MG63 (cell line): ENCODE measurements around the gene IGFBP7. TPM values are rescaled to one million over a fixed set of nuclear protein-coding genes. Genes with fewer than 3 reads are reported as not detected.

Experiments
- DNase-seq: peaks from one replicate; pipeline ENCODE4 v3.0.0-alpha.2; 2020
- H3K27me3 ChIP-seq: fragments of 250-450 bp; sonication (Bioruptor Pico); 2 replicates; pipeline ENCODE4 v1.5.1; 2020; ENCODE audit warnings: mild to moderate bottlenecking, moderate library complexity
- H3K36me3 ChIP-seq: fragments of 250-450 bp; sonication (Bioruptor Pico); 2 replicates; pipeline ENCODE4 v1.5.1; 2020; ENCODE audit warnings: mild to moderate bottlenecking, moderate library complexity
- H3K4me3 ChIP-seq: fragments of 250-450 bp; sonication (Bioruptor Pico); 2 replicates; pipeline ENCODE4 v1.5.1; 2020; ENCODE audit warnings: mild to moderate bottlenecking, moderate library complexity
- H3K9me3 ChIP-seq: fragments of 250-450 bp; sonication (Bioruptor Pico); 2 replicates; pipeline ENCODE4 v1.5.1; 2020; ENCODE audit warnings: mild to moderate bottlenecking, moderate library complexity
- total RNA-seq: library from RNA; depleted of rRNA; stranded (reverse); fragments of >200 nt; shearing (Covaris generic); gene quantifications from 2 replicates; pipeline ENCODE4 v1.2.3, GENCODE V29; 2014; ENCODE audit warnings: low replicate concordance

Gene IGFBP7
- total RNA-seq, 1 experiment from 2014 or later = 410 TPM

GRCh38 chr4:57139783-57140182 is 29.6 kb upstream of the IGFBP7 start:
- Histone ChIP-seq H3K9me3 (no peaks in the 10 kb centered on the region), H3K27me3 (no peaks in the 10 kb centered on the region), H3K4me3 (no peak overlapping the region), H3K36me3 (no peaks in the 10 kb centered on the region)
- DNase-seq = no peak

GRCh38 chr4:57137261-57137660 is 27.1 kb upstream of the IGFBP7 start:
- no peaks in the 10 kb centered on the region for H3K27me3 ChIP-seq
- no peaks in the 10 kb centered on the region for H3K36me3 ChIP-seq
- no peak overlapping the region for H3K4me3 ChIP-seq
- no peaks in the 10 kb centered on the region for H3K9me3 ChIP-seq
- no peak for DNase-seq

- no peak for DNase-seq
- no peak overlapping the region for H3K4me3 ChIP-seq
- H3K9me3 ChIP-seq = no peaks in the 10 kb centered on the region
- H3K27me3 ChIP-seq = no peaks in the 10 kb centered on the region
- H3K36me3 ChIP-seq = no peaks in the 10 kb centered on the region
These were observed 26.1 kb upstream of the IGFBP7 start for GRCh38 chr4:57136281-57136680.

DNA sequence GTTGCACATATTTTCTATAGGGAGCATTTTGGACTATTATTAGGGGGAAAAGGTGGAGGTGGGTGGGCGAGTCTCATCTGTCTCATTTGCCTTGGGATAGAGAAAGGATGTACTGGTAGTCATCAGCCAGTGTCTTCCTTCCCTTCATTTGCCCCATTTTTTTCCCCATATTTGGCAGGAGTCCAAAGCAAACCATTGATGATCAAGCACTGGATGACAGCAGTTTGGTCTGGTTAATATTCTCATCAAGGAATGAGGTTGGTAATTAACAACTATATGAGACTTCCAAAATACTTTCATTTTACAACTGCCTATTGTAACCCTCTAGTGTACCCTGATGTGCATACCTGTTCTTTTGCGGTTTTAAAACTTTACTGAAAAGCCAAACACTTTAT is 22.6 kb upstream of the IGFBP7 start:
- Histone ChIP-seq H3K4me3 (no peak overlapping the region), H3K9me3 (no peaks in the 10 kb centered on the region), H3K27me3 (no peaks in the 10 kb centered on the region), H3K36me3 (no peaks in the 10 kb centered on the region)
- DNase-seq = no peak

DNA sequence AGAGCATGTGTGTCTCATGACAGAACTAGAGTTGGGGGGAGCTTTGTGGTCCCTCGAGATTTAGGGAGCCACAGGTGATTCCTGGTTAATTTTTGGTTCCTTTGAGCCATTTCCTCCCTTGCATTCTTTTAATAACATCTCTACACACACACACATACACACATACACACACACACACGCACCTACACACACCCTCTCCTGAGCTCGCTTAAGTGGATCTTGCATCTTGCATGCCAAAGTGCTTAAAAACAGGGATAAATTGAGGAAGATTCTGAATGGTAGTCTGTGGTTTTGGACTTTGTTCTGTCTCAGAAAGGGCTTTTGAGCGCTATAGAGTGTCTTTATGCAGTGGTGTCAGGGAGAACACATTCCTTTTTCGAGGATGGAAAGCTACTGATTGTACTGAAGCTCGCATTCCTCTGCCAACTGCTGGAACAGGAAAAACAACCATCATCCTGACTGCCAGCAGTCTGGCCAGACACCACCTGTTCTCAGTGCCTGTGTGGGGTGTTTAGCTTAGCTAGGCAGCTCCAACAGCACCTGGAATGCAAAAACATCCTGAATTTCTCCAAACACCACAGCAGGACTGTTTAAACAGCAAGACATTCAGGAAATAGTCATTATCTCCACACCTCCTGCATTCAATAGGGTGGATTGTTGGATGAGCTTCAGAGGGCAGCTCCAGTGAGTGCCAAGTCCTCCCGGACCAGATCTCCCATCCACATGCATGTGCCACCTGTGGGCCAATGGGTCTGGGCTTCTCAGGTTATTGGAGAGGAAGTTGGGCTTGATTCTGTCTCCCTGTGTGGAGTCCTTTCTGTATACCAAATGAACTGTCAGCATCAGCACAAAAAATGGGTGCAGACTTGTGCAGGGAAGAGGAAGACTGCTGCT is 21.9 kb upstream of the IGFBP7 start:
- H3K36me3 ChIP-seq = no peaks in the 10 kb centered on the region
- H3K9me3 ChIP-seq = peaks cover 3% of the 10 kb centered on the region; the same call in 1 of the 2 replicates
- peak; percentile 17 for DNase-seq
- no peaks in the 10 kb centered on the region for H3K27me3 ChIP-seq
- no peak overlapping the region for H3K4me3 ChIP-seq

DNA sequence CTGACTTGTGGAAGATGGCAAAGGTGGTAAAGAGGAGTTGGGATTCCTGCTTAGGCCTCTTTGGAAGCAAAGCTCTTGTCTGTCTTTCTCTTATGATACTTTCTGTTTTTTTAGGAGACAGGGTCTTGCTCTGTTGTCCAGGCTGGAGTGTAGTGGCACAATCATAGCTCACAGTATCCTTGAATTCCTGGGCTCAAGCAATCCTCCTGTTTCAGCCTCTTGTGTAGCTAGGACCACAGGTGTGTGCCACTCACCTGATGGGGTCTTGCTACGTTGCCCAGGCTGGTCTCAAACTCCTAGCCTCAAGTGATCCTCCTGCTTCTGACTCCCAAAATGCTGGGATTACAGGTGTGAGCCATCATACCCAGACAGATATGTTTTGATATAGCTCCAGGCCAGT is 19.3 kb upstream of the IGFBP7 start:
- no peaks in the 10 kb centered on the region for H3K27me3 ChIP-seq
- no peak for DNase-seq
- no peak overlapping the region for H3K4me3 ChIP-seq
- H3K9me3 ChIP-seq = peaks cover 3% of the 10 kb centered on the region; the same call in 1 of the 2 replicates
- H3K36me3 ChIP-seq = no peaks in the 10 kb centered on the region

DNA sequence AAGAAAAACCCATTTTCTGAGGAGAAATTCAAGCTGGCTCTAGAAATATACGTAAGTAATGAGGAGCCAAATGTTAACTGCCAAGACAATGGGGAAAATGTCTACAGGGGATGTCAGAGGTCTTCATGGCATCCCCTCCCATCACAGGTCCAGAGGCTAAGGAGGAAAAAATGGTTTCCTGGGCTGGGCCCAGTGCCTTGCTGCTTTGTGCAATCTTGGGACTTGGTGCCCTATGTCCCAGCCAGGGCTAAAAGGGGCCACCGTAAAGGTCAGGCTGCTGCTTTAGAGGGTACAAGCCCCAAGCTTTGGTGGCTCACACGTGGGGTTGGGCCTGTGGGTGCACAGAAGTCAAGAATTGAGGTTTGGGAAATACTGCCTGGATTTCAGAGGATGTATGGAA is 17.2 kb upstream of the IGFBP7 start:
- DNase-seq = no peak
- Histone ChIP-seq H3K36me3 (no peaks in the 10 kb centered on the region), H3K9me3 (peaks cover 3% of the 10 kb centered on the region; the same call in 1 of the 2 replicates), H3K27me3 (no peaks in the 10 kb centered on the region), H3K4me3 (no peak overlapping the region)

DNA sequence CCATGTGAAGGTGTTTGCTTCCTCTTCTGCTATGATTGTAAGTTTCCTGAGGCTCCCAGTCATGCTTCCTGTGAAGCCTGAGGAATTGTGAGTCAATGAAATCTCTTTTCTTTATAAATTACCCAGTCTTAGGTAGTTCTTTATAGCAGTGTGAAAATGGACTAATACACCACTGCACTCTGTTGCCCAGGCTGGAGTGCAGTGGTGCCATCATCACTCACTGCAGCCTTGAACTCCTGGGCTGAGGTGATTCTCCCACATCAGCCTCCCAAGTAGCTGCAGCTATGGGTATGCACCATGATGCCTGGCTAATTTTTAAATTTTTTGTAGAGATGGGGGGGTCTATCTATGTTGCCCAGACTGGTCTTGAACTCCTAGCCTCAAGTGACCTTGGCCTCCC is 15.8 kb upstream of the IGFBP7 start:
- Histone ChIP-seq H3K36me3 (no peaks in the 10 kb centered on the region), H3K4me3 (no peak overlapping the region), H3K27me3 (no peaks in the 10 kb centered on the region), H3K9me3 (peaks cover 3% of the 10 kb centered on the region; the same call in 1 of the 2 replicates)
- DNase-seq = no peak

DNA sequence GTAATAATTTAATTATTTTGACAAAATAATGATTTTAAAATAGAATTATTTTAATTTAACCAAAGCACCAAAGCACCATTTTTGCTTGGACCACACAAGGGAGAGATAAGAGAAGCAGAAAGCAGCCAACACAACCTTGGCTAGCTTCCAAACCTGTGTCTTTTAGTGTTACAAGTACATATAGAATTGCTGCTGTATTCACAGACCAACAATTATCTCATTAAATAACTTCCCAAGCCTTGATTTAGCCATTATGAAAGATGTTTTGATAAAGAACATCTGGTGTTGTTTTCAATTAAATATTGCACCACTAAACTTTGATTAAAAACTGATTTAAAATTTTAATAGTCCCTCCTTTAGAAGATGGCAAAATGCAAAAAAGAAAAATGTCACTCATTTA is 14.0 kb upstream of the IGFBP7 start:
- Histone ChIP-seq H3K4me3 (no peak overlapping the region), H3K36me3 (no peaks in the 10 kb centered on the region), H3K9me3 (peaks cover 3% of the 10 kb centered on the region; the same call in 1 of the 2 replicates), H3K27me3 (no peaks in the 10 kb centered on the region)
- no peak for DNase-seq

GRCh38 chr4:57122959-57123358 is 12.8 kb upstream of the IGFBP7 start:
- DNase-seq = no peak

DNA sequence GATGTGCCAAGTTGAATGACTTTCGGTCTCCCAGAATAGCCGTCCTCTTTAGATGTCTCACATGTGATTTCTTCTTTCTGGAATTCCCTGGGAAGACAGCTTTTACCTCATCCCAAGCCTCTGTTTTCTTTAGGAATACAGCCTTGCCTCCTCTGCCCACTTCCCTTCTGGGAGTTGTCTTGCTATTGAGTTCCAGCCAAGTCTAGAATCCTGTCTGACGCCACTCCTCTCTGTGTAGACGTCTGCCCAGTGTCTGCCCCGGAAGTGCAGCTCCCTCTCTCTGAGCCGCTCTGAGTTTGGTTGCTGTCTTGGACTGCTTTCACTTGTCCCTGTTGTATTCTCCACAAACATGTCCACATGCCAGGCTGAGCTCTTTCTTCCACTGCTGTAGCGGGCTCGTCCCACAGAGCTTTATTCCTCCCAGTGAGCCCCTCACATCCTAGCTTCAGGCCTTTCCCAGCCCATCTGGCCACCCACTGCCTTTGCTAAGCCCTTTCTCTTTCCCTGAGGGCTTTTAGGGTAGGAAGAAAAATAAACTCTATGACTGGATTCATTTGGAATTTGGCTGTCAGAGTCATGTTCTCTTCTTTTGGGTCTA is 9.0 kb upstream of the IGFBP7 start:
- Histone ChIP-seq H3K4me3 (peak overlapping the region; percentile 22), H3K27me3 (no peaks in the 10 kb centered on the region)

More at GRCh38 chr4:57122959-57123358, 12.8 kb upstream of the IGFBP7 start:
- H3K27me3 ChIP-seq = no peaks in the 10 kb centered on the region
- no peaks in the 10 kb centered on the region for H3K36me3 ChIP-seq
- H3K9me3 ChIP-seq = peaks cover 3% of the 10 kb centered on the region; the same call in 1 of the 2 replicates
- H3K4me3 ChIP-seq = no peak overlapping the region

GRCh38 chr4:57117491-57117890 is 7.3 kb upstream of the IGFBP7 start:
- Histone ChIP-seq H3K36me3 (no peaks in the 10 kb centered on the region), H3K27me3 (no peaks in the 10 kb centered on the region), H3K9me3 (no peaks in the 10 kb centered on the region), H3K4me3 (no peak overlapping the region)
- no peak for DNase-seq

More for the DNA sequence above, 9.0 kb upstream of the IGFBP7 start:
- H3K36me3 ChIP-seq = no peaks in the 10 kb centered on the region
- H3K9me3 ChIP-seq = no peaks in the 10 kb centered on the region
- peak; percentile 85 for DNase-seq

DNA sequence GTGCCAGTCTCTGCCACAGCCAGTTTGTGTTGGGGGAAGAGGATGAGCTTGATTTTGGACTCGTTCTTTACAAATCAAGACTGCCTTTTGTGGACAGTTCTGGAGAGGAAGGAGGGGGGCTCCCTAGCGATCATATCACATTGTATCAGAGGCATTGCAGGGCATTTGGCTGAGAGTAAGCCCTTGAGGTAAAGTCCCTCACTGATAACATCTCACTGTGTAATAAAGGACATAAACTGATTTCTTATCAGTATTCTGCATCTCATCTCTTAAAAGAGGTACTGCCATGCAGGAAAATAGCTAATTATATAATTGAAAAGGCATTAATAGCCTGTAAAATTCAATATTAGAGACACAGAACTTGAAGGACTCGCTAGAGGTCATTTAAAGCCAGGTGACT is 6.1 kb upstream of the IGFBP7 start:
- H3K9me3 ChIP-seq = no peaks in the 10 kb centered on the region
- H3K4me3 ChIP-seq = no peak overlapping the region
- no peak for DNase-seq
- H3K36me3 ChIP-seq = no peaks in the 10 kb centered on the region
- H3K27me3 ChIP-seq = no peaks in the 10 kb centered on the region

DNA sequence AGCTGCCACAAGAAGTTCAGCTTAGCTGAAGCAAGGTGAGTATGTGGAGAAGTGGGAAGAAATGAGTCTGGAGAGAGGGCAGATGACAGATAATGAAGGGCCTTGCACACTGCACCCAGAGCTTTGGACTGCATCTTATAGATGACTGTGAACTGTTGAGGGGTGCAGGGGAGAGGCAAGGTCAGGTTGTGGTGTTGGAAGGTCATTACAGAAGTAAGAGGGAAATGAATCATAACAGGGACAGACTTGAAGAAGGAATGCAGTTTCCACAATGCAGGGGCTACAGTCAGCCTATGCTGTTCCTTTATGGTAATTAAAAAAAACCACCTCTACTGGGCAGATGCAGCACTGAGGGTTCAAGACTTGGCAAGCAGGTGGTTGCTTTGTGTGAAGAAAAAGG is 4.8 kb upstream of the IGFBP7 start:
- no peak for DNase-seq
- H3K9me3 ChIP-seq = no peaks in the 10 kb centered on the region
- no peaks in the 10 kb centered on the region for H3K36me3 ChIP-seq
- H3K27me3 ChIP-seq = no peaks in the 10 kb centered on the region
- H3K4me3 ChIP-seq = no peak overlapping the region

- H3K9me3 ChIP-seq = no peaks in the 10 kb centered on the region
- no peaks in the 10 kb centered on the region for H3K36me3 ChIP-seq
- DNase-seq = no peak
- H3K4me3 ChIP-seq = no peak overlapping the region
- H3K27me3 ChIP-seq = no peaks in the 10 kb centered on the region
These were observed 3.7 kb upstream of the IGFBP7 start for GRCh38 chr4:57113870-57114269.

DNA sequence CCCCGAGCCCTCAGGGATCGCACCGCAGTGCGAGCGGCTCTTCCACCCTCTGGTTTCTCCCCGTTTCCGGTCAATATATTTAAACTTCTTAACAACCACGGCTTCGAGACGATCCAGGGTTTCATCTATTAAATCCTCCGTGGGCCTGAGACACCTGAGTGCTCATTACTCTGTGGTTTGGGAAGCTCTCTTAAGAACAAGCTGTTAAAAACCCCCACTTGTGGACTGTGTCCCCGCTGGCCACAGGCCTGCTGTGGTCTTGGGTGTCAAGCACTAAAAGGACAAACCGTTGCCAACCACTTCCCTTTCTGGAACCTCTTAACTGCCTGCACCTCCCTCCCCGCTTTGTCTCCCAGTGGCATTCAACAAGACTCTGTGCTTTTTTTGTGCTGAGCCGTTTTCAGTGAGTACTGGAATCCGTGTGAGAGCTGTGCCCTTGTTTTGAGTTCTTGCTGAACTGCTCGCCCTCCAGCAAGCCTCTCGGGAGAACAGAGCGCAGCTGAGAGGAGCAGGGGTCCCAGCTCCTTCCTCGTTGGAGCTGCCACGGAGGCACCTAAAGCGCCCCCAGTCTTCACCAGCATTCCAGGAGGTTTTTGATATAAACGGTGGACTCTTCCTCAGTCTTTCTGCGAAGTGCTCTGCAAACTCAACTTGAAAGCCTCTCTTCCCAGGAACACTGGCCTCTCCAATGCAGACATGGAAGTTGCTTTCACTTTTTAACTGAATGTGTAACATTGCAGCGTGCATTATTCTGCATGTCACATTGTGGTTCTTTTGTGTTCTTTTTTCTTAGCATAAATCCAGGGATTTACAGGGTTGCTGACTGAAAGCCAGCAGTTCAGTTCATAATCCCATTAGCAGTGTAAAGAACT is 691 bp upstream of the IGFBP7 start:
- Histone ChIP-seq H3K4me3 (peak overlapping the region; percentile 66), H3K36me3 (peaks cover 9% of the 10 kb centered on the region), H3K9me3 (no peaks in the 10 kb centered on the region), H3K27me3 (no peaks in the 10 kb centered on the region)
- peak; percentile 23 for DNase-seq

GRCh38 chr4:57109411-57109846 is 756 bp downstream of the IGFBP7 start:
- H3K36me3 ChIP-seq = peaks cover 16% of the 10 kb centered on the region
- no peaks in the 10 kb centered on the region for H3K9me3 ChIP-seq
- no peak for DNase-seq
- no peaks in the 10 kb centered on the region for H3K27me3 ChIP-seq
- H3K4me3 ChIP-seq = peak overlapping the region; percentile 66
